Fibroblast of villous mesenchyme (primary cell): ENCODE data around the gene SENP7. TPM values are rescaled to one million over a fixed set of nuclear protein-coding genes. Genes with fewer than 3 reads are reported as not detected.

Experiments used
- DNase-seq: peaks from one replicate; pipeline ENCODE4 v3.0.0-alpha.2; 2010; ENCODE audit warnings: low read depth
- H3K4me3 ChIP-seq: 2 replicates; pipeline ENCODE4 v1.5.1; 2011; ENCODE audit warnings: low read depth, mild to moderate bottlenecking, low read length
- CTCF ChIP-seq: IDR thresholded peaks from 2 replicates; pipeline ENCODE4 v1.5.1; 2012; ENCODE audit warnings: low read depth, mild to moderate bottlenecking, low read length; ENCODE audit not compliant: insufficient read depth
- small RNA-seq: library from RNA; depleted of rRNA; stranded (forward); fragments of <200 nt; gene quantifications from one replicate; pipeline ENCODE3, GENCODE V24; 2012
- total RNA-seq: library from RNA; depleted of rRNA; stranded (reverse); fragments of >200 nt; gene quantifications from 2 replicates; pipeline ENCODE4 v1.2.3, GENCODE V29; 2012

SENP7 gene
- total RNA-seq, 1 donor, result 16.4 TPM

- no peak for DNase-seq
- TF ChIP-seq CTCF, result no peak
- H3K4me3 ChIP-seq, result no peak overlapping the region
These were observed 228.3 kb downstream of the SENP7 start for GRCh38 chr3:101284757-101285156.

DNA sequence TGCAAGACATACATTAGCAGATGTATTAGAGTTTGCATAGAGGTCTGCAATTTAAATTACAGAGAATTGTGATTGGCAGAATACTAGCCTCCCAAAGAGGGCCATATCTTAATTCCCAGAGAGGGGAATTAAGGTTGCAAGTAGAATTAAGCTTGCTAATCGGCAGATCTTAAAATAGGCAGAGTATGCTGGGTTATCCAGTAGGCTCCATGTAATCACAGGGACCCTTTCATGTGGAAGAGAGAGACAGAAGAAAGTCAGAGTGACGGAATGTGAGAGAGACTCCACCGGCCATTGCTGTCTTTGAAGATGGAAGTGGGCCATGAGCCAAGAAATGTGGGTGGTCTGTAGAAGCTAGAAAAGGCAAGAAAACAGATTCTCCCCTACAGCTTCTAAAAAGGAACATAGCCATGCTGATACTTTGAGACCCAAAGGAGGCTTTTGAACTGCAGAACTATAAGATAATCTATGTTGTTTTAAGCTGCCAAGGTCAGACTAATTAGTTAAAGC lies 231.4 kb downstream of the SENP7 start:
- no peak for DNase-seq
- no peak overlapping the region for H3K4me3 ChIP-seq
- no peak for TF ChIP-seq CTCF

DNA sequence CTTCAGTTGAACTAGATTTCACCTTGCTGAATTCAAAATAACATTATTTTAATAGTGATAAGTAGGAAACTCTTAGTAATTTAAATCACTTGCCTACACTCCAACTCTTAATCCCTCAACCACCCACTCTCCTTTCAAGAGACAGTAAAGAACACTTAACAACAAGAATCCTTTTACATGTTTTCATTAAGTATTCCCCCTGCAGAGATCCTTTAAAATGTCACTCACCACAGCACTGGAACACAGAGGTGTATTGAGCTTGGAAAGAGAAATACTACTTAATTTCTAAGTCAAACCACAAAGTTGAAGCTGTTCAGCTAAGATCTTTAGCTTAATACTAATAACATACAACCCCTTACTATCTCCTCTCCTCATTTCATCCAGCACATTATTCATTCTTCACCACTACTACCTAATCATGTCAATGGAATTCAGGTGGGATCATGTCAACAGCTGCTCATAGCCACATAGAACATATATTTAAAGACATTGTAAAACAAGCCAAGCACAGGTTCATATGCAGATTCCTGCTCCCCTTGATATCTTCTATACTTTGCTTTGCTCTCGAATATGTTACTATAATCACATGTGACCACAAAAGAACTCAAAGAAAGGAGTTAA lies 233.1 kb downstream of the SENP7 start:
- no peak for DNase-seq
- no peak for TF ChIP-seq CTCF
- no peak overlapping the region for H3K4me3 ChIP-seq

DNA sequence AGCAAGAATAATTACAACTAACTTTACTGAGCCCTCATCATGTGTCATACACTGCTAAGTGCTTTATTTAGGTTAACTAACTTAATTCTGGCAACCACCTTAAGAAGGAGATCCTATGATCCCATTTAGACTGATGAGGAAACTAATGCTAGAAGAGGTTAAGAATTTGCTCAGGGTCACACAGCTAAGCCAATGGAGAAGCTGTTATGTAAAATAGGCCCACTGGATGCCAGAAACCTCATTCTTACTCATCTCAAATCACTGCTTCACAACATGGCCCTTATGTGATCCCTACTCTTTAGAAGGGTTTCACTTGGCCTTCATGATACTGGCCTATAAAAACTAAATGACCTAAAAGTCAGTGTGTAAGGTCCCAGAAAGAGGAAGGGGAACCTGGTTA lies 233.8 kb downstream of the SENP7 start:
- DNase-seq, result no peak
- TF ChIP-seq CTCF, result no peak
- H3K4me3 ChIP-seq, result no peak overlapping the region

DNA sequence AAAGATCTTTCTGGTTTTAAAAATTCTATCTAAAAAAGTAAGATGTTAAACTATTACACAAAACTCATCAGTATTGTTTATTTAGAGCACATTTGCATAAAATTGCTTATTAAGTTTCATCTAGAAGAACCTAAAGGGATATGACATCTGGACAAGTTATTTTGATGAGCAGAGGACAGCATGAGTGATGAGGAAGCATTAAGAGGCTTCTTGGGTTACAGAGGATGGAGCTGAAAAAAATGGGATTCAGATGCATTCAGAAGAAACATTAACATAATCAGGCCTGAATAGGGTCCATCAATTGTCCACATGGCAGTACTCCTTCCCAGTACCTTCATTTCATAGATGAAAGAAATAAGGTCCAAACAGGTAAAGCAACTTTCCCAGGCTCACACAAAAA lies 234.3 kb downstream of the SENP7 start:
- DNase-seq, result no peak
- H3K4me3 ChIP-seq, result no peak overlapping the region
- TF ChIP-seq CTCF, result no peak

Small RNA genes lying within 50 kb of the gene (small RNA-seq; reads per million reads assigned to genes)
- gene RF00019, result not detected

Other genes with a start within 250 kb of the SENP7 start
- gene IMPG2, start 192.6 kb downstream of the SENP7 start, total RNA-seq, result 0.32 and 0.43 TPM in 2 replicates
- gene TRMT10C, start 48.7 kb upstream of the SENP7 start, total RNA-seq, result 21.9 and 38.4 TPM in 2 replicates
- gene PCNP, start 61.0 kb upstream of the SENP7 start, total RNA-seq, result 87.9 and 124 TPM in 2 replicates
- gene ZBTB11, start 163.9 kb upstream of the SENP7 start, total RNA-seq, result 20.9 and 33.2 TPM in 2 replicates
- 1,523 and 2,114 TPM in 2 replicates for gene RPL24, start 173.5 kb upstream of the SENP7 start, total RNA-seq
- gene CEP97, start 211.4 kb upstream of the SENP7 start, total RNA-seq, result 14.2 and 24.6 TPM in 2 replicates